Activated T-cell treated with anti-CD3 and anti-CD28 coated beads, Interleukin-2, amount 50 U/mL, for 72 hours (primary cell): ENCODE measurements around the gene ZNF407. TPM values are rescaled to one million over a fixed set of nuclear protein-coding genes. Genes with fewer than 3 reads are reported as not detected.

ENCODE experiments used
- ATAC-seq, 2 donors: fragments of 150-1000 bp; cut with Tn5 transposase; replicated peaks in 1 of 2; 2 replicates each; pipeline ENCODE4 v1.10.0; 2021; ENCODE audit warnings: moderate library complexity in 2 of 2, mild to moderate bottlenecking in 1 of 2
- DNase-seq, 2 donors: peaks; one replicate each; pipeline ENCODE4 v3.0.0; 2021 to 2022; ENCODE audit warnings: mixed read lengths in 1 of 2
- H3K27ac Mint-ChIP-seq: one replicate; pipeline ENCODE4 v1.8.0; 2022; ENCODE audit warnings: mild to moderate bottlenecking, moderate library complexity, mixed read lengths
- H3K27me3 Mint-ChIP-seq: one replicate; pipeline ENCODE4 v1.8.0; 2022; ENCODE audit warnings: low read depth, mixed read lengths
- H3K36me3 Mint-ChIP-seq, 2 donors: one replicate each; pipeline ENCODE4 v1.8.0; 2022; ENCODE audit warnings: mixed read lengths in 2 of 2, mild to moderate bottlenecking in 1 of 2; ENCODE audit not compliant: insufficient read depth in 2 of 2
- H3K4me1 Mint-ChIP-seq: one replicate; pipeline ENCODE4 v1.8.0; 2022; ENCODE audit warnings: low read depth, mixed read lengths
- H3K4me3 Mint-ChIP-seq, 2 donors: one replicate each; pipeline ENCODE4 v1.8.0; 2022; ENCODE audit warnings: mild to moderate bottlenecking in 2 of 2, mixed read lengths in 2 of 2, moderate library complexity in 2 of 2
- H3K9me3 Mint-ChIP-seq, 2 donors: one replicate each; pipeline ENCODE4 v1.8.0; 2022; ENCODE audit warnings: mixed read lengths in 2 of 2
- total RNA-seq, 2 donors: library from RNA; stranded (reverse); gene quantifications; one replicate each; pipeline ENCODE4 v1.2.3, GENCODE V29; 2022

The ZNF407 gene
- total RNA-seq, 2 donors from 2014 or later: 11.9 to 13.0 TPM

DNA sequence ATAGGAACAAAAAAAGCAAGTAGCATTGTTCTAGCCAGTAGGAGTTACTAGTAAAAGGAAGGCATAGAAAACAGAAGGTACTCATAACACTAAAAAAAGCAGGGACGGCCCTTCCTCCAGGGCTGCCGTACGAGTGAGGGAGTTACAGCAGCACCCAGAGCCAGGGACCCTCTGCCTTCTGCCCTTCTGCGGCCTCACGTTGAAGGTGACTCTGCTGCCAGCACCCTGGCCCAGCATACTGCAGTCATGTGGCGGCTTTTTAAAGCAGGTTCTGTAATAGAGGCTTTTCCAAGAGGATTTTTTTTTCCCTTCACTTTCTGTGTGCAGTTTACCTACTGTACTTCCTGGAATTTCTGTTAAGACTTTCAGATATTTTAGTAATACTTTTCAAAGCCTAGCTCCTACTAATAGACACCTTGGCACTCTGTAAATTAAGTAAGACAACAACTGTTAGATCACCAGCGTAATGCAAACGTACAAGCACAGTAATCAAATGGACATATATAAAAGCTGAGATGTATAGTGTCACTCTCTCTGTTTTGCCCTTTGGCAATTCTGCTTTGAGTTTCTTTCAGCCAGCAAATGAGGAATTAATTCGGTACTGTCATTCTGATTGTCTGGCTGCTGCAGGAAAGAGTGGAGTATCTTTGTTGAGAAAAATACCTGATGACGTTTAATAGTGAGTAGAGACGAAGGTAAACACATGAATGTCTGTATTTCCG is 449.7 kb downstream of the ZNF407 start:
- Mint-ChIP-seq H3K27ac (no peak overlapping the region), H3K4me1 (no peaks in the 10 kb centered on the region), H3K27me3 (no peaks in the 10 kb centered on the region), H3K36me3 (no peaks in the 10 kb centered on the region), H3K4me3 (no peak overlapping the region), H3K9me3 (no peaks in the 10 kb centered on the region)
- no peak for DNase-seq
- no peak for ATAC-seq

DNA sequence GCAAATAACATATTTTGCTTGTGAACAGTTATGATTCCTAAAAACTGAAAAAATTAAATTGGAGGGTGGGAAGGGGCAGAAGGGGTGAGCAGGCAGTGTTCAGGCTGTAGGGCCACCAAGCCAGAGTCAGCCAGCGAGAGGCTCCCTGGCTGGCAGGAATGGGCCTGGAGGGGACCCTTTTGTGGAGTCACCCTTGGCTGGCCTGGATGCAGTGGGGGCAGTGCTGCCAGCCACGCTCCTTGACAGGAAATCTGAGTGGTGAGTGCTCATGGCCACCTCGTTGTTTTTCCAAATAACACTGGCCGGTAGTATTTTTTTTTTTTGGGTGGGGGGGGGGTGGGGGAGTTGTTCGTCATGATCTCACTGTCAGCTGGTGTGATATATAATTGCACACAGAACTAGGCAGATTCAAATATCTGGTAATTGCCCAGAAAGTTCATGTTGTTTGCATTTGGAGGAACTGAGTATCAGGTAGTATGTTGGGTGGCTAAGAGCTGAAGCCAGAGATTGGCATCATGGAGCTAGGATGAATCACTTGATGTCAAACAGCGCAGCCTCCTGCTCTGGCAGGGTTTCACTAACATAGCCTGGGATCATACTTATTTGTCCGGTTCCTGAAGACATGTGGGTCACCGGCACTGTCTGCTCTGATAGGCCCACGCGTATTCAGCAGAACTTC is 451.2 kb downstream of the ZNF407 start:
- no peak overlapping the region for H3K27ac Mint-ChIP-seq
- H3K9me3 Mint-ChIP-seq: no peaks in the 10 kb centered on the region
- H3K4me3 Mint-ChIP-seq: no peak overlapping the region
- no peaks in the 10 kb centered on the region for H3K4me1 Mint-ChIP-seq
- H3K36me3 Mint-ChIP-seq: no peaks in the 10 kb centered on the region
- no peaks in the 10 kb centered on the region for H3K27me3 Mint-ChIP-seq
- no peak for DNase-seq
- no peak for ATAC-seq

DNA sequence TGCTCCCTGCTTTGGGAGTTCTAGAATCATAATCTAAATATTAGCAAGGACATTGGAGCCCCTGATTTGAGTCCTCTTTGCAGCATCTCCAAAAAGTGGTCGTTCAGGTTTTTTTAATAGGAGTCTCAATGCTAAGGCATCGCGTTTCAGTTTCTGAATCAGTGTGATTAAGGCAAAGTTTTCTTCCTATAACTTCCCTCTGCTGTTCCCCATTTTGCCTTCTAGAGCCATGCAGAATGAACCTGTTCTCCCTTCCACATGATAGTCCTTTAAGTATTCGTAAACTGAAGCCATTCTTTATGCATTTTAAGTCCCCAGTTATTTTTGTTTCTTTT is 451.8 kb downstream of the ZNF407 start:
- no peak for DNase-seq
- no peak for ATAC-seq
- no peaks in the 10 kb centered on the region for H3K4me1 Mint-ChIP-seq
- H3K36me3 Mint-ChIP-seq: no peaks in the 10 kb centered on the region
- H3K27ac Mint-ChIP-seq: no peak overlapping the region
- H3K27me3 Mint-ChIP-seq: no peaks in the 10 kb centered on the region
- H3K4me3 Mint-ChIP-seq: no peak overlapping the region
- no peaks in the 10 kb centered on the region for H3K9me3 Mint-ChIP-seq

DNA sequence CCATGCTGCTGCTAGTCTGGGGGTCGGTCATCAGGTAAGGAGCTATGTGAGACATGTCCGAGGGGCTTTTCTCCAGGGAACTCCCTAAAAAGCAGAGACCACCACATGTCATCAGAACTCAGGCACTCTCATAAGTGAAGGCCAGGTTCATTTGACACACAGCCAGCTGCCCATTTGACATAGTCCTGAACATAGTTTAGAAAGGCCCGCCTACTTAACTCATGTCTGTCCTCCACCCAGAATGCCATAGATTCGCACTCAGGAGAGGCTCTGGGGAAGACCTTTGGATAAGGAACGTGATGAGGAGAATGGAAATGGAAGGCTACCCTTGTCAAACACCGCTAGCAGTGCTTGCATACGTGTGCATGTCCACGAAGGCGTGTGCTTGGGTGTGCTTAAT is 454.1 kb downstream of the ZNF407 start:
- no peak for DNase-seq
- Mint-ChIP-seq H3K9me3 (no peaks in the 10 kb centered on the region), H3K36me3 (no peaks in the 10 kb centered on the region), H3K4me3 (no peak overlapping the region), H3K27me3 (no peaks in the 10 kb centered on the region), H3K4me1 (no peaks in the 10 kb centered on the region), H3K27ac (no peak overlapping the region)
- no peak for ATAC-seq

DNA sequence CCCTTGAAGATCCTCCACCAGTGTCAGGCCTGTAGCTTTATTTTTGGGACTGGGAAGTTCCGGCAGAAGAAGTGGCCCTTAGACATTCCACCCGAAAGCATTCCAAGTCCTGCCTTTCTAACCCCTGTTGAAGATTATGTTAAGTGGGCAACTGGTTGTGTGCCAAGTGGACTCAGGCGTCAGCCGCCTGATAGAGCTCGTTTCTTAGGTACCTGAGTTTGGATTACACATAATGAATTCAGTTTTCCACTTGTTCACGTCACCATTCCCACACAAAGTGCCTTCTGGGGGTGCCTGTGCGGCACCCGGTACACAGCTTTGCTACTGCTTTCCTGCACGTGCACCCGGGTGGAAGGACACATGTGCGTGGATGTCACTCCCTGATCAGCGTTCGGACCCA is 454.8 kb downstream of the ZNF407 start:
- no peaks in the 10 kb centered on the region for H3K36me3 Mint-ChIP-seq
- H3K4me3 Mint-ChIP-seq: no peak overlapping the region
- H3K9me3 Mint-ChIP-seq: no peaks in the 10 kb centered on the region
- H3K27me3 Mint-ChIP-seq: no peaks in the 10 kb centered on the region
- ATAC-seq: no peak
- no peaks in the 10 kb centered on the region for H3K4me1 Mint-ChIP-seq
- no peak for DNase-seq
- H3K27ac Mint-ChIP-seq: no peak overlapping the region

DNA sequence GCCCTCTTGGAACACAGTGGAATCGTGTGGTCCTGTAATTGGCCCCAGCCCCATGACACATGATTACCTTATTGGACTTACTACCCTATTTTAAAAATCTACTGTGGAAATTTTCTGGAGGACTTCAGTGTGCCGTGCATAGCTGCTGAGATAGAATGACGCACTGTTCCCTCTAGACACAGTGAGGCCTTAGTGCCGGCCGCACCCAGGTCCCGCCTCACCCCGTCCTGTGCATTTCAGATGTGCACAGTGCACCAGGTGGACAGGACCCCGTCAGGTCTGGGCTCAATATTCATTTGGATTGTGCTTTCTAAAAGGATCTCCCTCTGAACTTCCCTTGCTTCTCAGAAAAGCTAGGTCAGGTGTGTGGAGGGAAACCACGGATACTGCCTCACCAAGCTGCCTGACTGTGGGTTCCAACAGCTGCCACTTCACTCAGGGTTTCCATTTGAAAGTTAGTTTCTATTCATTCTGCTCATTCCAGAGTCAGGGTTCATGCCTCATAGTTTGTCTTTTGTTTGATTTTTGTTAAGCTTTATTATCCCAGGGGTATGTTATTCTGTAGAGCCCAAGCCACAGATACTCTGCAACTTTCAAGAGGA is 455.5 kb downstream of the ZNF407 start:
- no peak overlapping the region for H3K27ac Mint-ChIP-seq
- H3K27me3 Mint-ChIP-seq: no peaks in the 10 kb centered on the region
- ATAC-seq: no peak

DNA sequence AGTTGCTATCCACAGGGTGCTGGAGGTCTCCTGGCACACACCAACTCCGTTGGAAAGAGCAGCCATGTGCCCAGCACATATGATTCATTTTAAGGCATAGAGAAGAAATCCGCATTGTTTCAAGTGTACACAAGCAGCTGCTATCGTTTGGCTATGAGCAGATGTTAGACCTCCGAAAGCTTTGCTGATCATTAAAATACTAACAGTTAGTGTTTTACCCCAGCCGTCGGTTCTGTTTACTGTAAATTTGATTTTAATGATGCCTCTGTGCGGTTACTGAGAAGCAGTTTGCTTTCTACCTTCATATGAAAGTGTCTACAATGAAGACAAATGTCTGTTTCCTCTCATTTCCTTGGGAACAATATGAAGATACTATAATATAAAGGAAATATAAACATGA is 456.4 kb downstream of the ZNF407 start:
- no peaks in the 10 kb centered on the region for H3K9me3 Mint-ChIP-seq
- no peaks in the 10 kb centered on the region for H3K4me1 Mint-ChIP-seq
- ATAC-seq (no peak), DNase-seq (no peak)
- no peaks in the 10 kb centered on the region for H3K36me3 Mint-ChIP-seq
- no peak overlapping the region for H3K27ac Mint-ChIP-seq
- no peak overlapping the region for H3K4me3 Mint-ChIP-seq
- H3K27me3 Mint-ChIP-seq: no peaks in the 10 kb centered on the region

More for the DNA sequence above, 455.5 kb downstream of the ZNF407 start:
- no peaks in the 10 kb centered on the region for H3K9me3 Mint-ChIP-seq
- H3K4me3 Mint-ChIP-seq: no peak overlapping the region
- no peaks in the 10 kb centered on the region for H3K36me3 Mint-ChIP-seq
- no peaks in the 10 kb centered on the region for H3K4me1 Mint-ChIP-seq
- DNase-seq: no peak

DNA sequence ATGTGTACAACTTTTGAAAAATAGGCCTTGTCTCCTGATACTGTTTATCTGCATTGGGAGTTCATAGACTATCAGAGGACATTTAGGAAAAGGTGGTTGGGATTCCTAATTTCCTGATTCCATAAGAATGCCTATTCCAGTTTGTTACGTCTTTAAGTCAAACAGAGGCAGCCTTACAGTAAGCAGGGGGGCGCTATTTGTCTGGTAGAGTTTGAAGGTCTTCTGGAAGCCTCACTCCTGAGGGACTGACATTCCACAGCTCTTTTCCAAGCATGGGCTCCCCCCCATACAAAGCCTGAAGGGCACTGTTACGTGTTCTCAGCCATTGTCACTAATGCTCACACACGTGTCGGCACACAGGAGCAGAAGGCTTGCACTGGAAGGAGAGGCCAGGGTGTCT is 456.9 kb downstream of the ZNF407 start:
- no peak overlapping the region for H3K27ac Mint-ChIP-seq
- no peak for DNase-seq

DNA sequence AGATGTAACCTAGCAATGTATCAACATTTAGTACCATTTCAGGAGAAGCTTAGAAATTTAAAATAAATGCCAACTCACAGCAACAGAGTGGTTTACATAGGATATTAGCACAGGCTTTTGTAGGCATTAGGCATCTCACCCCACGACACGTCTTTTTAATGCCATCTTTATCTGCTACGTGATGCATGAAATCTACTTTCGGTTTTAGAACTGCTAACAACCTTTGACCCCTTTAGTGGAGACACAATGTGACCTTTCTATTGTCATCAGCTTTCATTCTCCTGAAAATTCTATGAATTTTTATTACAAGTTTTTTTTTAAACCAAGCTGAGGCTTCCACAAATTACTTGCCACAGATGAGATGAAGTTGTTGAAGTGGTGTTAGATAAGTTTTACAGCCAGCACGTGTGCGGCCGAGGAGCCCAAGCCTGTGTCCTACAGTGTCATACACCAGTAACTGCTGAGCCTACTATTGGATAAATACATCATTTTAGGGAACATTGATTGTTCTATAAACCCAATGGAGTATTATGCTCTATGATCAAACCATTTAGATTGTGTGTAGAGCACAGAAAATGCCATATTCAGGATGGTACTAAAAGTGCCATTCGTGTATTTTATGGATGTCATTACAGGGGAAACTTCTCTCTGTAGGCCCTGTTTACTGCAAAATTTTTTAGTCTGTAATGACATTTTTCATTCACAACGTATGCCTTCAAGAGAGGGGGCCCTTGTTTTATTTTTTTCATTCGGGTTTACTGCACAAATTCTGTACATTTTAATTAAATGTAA is 459.7 kb downstream of the ZNF407 start:
- Mint-ChIP-seq H3K4me3 (no peak overlapping the region), H3K36me3 (peaks cover 0 to 3% of the 10 kb centered on the region in 2 donors), H3K9me3 (no peaks in the 10 kb centered on the region), H3K27ac (no peak overlapping the region), H3K27me3 (no peaks in the 10 kb centered on the region), H3K4me1 (no peaks in the 10 kb centered on the region)
- DNase-seq (no peak), ATAC-seq (no peak)

More for the DNA sequence above, 456.9 kb downstream of the ZNF407 start:
- Mint-ChIP-seq H3K9me3 (no peaks in the 10 kb centered on the region), H3K36me3 (peaks cover 0 to 3% of the 10 kb centered on the region in 2 donors), H3K4me1 (no peaks in the 10 kb centered on the region), H3K27me3 (no peaks in the 10 kb centered on the region), H3K4me3 (no peak overlapping the region)
- no peak for ATAC-seq

DNA sequence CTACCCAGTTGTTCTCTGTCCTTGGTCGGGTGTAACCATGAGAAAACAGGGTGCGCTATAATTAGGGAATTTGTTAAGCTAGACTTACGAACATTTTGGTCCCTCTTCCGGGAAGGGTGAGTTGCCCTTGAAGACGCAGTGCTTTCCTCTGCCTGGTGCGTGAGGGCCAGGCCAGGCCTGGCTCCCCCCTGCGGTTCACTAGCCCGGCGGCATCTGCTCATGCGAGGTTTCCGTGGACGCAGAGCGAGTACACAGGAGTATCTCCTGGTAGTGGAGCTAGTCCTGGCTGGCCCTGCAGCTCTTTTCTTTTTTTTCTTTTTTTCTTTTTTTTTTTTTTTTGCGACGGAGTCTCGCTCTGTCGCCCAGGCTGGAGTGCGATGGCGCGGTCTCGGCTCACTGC is 462.5 kb downstream of the ZNF407 start:
- Mint-ChIP-seq H3K9me3 (no peaks in the 10 kb centered on the region), H3K27ac (no peak overlapping the region), H3K4me3 (no peak overlapping the region), H3K27me3 (no peaks in the 10 kb centered on the region), H3K4me1 (no peaks in the 10 kb centered on the region), H3K36me3 (peaks cover 0 to 6% of the 10 kb centered on the region in 2 donors)
- ATAC-seq (no peak), DNase-seq (no peak)

DNA sequence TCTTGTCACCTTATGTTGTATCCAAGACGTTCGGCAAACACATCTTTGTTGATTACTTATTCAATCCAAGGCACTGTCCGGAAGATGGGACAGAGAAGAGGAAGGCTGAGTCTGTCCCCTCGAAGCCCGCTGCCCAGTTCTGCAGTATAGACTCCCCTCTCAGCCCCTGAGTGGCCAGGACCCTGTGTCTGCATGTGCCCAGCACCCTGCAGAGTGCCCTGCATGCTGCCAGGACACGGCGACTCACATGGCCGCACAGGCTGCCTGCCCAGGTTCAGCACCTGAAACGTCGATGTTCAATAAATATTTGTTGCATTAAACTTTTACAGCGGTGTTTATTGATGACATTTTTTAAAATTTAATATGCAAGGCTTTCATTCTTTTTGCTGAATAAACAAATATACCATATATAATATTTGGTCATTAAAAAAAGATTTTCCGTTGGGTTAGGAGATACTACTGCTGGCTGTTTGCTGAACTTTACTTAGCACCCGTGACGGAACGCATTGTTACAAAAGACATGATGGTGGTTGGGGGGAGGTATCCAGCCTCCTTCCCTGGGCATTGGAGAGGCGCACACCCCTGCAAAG is 464.7 kb downstream of the ZNF407 start:
- no peaks in the 10 kb centered on the region for H3K9me3 Mint-ChIP-seq
- no peaks in the 10 kb centered on the region for H3K4me1 Mint-ChIP-seq
- H3K4me3 Mint-ChIP-seq: no peak overlapping the region
- no peak for DNase-seq
- no peak overlapping the region for H3K27ac Mint-ChIP-seq
- no peaks in the 10 kb centered on the region for H3K27me3 Mint-ChIP-seq
- H3K36me3 Mint-ChIP-seq: peaks cover 0 to 6% of the 10 kb centered on the region in 2 donors
- ATAC-seq: no peak

DNA sequence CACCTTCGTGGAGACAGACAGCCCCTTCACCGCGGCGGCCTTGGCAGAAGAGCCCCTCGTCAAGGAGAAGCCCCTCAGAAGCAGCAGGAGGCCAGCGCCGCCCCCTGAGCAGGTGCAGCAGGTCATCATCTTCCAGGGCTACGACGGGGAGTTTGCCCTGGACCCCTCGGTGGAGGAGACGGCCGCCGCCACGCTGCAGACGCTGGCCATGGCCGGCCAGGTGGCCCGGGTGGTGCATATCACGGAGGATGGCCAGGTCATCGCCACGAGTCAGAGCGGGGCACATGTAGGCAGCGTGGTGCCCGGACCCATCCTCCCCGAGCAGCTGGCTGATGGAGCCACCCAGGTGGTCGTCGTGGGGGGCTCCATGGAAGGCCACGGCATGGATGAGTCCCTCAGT is 465.5 kb downstream of the ZNF407 start:
- peaks cover 0 to 6% of the 10 kb centered on the region in 2 donors for H3K36me3 Mint-ChIP-seq
- H3K27me3 Mint-ChIP-seq: no peaks in the 10 kb centered on the region
- no peaks in the 10 kb centered on the region for H3K9me3 Mint-ChIP-seq
- no peak overlapping the region for H3K4me3 Mint-ChIP-seq
- ATAC-seq (no peak), DNase-seq (no peak)
- H3K4me1 Mint-ChIP-seq: no peaks in the 10 kb centered on the region
- H3K27ac Mint-ChIP-seq: no peak overlapping the region
